Activated CD4-positive, alpha-beta T cell treated with anti-CD3 and anti-CD28 coated beads, Interleukin-2, amount 10 ng/mL, durations not matched to agents 7 days and 5 days (primary cell): ENCODE measurements around the gene CTSW. TPM values are rescaled to one million over a fixed set of nuclear protein-coding genes. Genes with fewer than 3 reads are reported as not detected.
A peak's percentile ranks its signal among the peaks of the same experiment; 100 is the strongest.

Experiments
- CTCF ChIA-PET: fragments of 350-600 bp; sonication (Branson Sonifier 250); formaldehyde crosslinking; loops from one replicate; lab custom pipeline; 2021; ENCODE audit warnings: antibody characterized with exemption; lab: Charles Lee
- POLR2A ChIA-PET: fragments of 350-600 bp; sonication (Branson Sonifier 250); formaldehyde crosslinking; loops from one replicate; lab custom pipeline; 2021; ENCODE audit warnings: antibody characterized with exemption; lab: Charles Lee
- DNase-seq: peaks from one replicate; pipeline ENCODE4 v3.0.0-alpha.2; 2020
- H3K27ac Mint-ChIP-seq: one replicate; pipeline ENCODE4 v1.8.0; 2021; ENCODE audit warnings: mild to moderate bottlenecking, moderate library complexity, mixed read lengths
- H3K27me3 Mint-ChIP-seq: one replicate; pipeline ENCODE4 v1.8.0; 2021; ENCODE audit warnings: mixed read lengths
- H3K36me3 Mint-ChIP-seq: one replicate; pipeline ENCODE4 v1.8.0; 2021; ENCODE audit warnings: low read depth, mixed read lengths
- H3K4me1 Mint-ChIP-seq: one replicate; pipeline ENCODE4 v1.8.0; 2021; ENCODE audit warnings: mixed read lengths
- H3K4me3 Mint-ChIP-seq: one replicate; pipeline ENCODE4 v1.8.0; 2021; ENCODE audit warnings: mild to moderate bottlenecking, moderate library complexity, mixed read lengths
- H3K9me3 Mint-ChIP-seq: one replicate; pipeline ENCODE4 v1.8.0; 2021; ENCODE audit warnings: mixed read lengths
- total RNA-seq, 2 experiments: library from RNA; stranded (reverse); gene quantifications; one replicate each; pipeline ENCODE4 v1.2.3, GENCODE V29; 2021

The CTSW gene
- total RNA-seq, 2 experiments from 2014 or later, result 22.9 to 23.6 TPM

DNA sequence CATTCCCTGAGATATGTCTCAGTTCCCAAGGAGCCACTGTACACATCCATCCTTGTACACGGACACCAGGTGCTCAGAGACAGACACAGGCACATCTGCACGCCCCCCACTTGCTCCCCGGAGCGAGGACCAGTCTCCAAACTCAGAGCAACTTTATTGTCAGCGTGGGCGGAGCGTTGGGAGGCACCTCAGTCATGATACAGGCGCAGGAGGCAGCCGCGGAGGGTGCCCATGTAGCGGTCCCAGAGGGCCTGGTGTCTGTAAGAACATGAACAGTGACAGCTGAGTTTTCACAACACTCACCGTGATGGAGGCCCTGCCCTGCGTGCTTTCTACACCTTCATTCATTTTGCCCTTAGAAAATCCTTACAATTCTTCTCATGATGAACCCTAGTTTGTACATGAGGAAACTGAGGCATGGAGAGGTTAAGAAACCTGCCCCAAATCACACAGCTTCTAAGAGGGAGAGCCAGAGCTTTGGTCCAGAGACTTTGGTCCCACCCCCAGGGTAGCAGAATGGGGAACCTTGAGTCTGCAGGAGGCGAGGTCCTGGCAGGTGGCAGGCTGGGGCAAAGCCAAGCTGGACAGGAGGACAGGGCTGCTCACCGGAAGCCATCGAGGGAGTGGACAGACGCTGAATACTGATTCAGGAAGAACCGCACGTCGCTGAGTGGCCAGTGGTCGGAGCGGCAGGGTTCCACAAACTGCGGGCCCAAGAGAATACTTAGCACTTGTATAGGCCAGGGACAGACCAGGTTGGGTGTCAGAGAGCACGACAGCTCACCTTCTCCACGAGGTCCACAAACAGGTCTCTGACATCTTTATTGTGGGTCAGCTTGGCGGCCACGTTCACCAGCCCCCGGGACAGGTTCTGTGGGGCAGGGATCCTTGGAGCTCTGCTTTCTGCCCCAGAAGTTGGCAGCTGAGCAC is 4.4 kb downstream of the CTSW start:
- H3K36me3 Mint-ChIP-seq, result peaks cover 32% of the 10 kb centered on the region
- H3K4me1 Mint-ChIP-seq, result peaks cover 67% of the 10 kb centered on the region
- DNase-seq, result no peak
- no peaks in the 10 kb centered on the region for H3K27me3 Mint-ChIP-seq
- no peak overlapping the region for H3K4me3 Mint-ChIP-seq
- no peaks in the 10 kb centered on the region for H3K9me3 Mint-ChIP-seq
- POLR2A ChIA-PET, result interaction anchor here (0.7 kb wide), 1 partner anchor 271 kb away, joined by 3 read pairs; no protein-coding TSS in a partner anchor
- CTCF ChIA-PET, result interaction anchor here (0.7 to 24.2 kb wide), 43 partner anchors 9 to 464 kb away, joined by 3 to 590 read pairs (median 5); partner anchors contain the start of genes BANF1, C11orf68, CFL1 and CTSW
- peak overlapping the region; percentile 86 for H3K27ac Mint-ChIP-seq

DNA sequence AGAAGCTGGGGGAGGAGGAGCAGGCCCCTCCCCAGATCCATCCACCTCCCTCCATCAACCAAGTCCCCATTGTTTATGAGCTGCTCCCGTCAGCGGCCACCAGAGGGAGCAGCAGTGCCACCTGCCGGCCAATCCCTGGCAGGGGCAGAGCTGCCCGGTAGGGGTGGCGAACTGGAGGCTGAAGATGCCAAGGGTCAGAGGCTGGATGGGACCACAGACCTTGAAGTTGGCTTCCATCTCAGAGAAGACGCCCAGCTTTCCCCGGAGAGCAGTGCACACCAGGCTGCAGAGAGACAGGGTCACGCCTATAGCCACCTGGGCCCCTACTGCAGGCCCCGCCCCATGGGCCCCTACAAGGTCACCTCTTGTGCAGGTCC is 5.1 kb downstream of the CTSW start:
- H3K27me3 Mint-ChIP-seq, result no peaks in the 10 kb centered on the region
- ChIA-PET CTCF (interaction anchor here (0.7 to 24.2 kb wide), 47 partner anchors 9 to 465 kb away, joined by 3 to 590 read pairs (median 5); partner anchors contain the start of genes BANF1, C11orf68, CFL1 and CTSW), POLR2A (interaction anchor here (0.7 kb wide), 1 partner anchor 272 kb away, joined by 3 read pairs; no protein-coding TSS in a partner anchor)
- peaks cover 67% of the 10 kb centered on the region for H3K4me1 Mint-ChIP-seq
- H3K4me3 Mint-ChIP-seq, result no peak overlapping the region
- H3K9me3 Mint-ChIP-seq, result no peaks in the 10 kb centered on the region
- H3K36me3 Mint-ChIP-seq, result peaks cover 32% of the 10 kb centered on the region
- peak; percentile 86 for DNase-seq
- H3K27ac Mint-ChIP-seq, result peak overlapping the region; percentile 86

GRCh38 chr11:65885231-65885630 is 5.6 kb downstream of the CTSW start:
- H3K4me3 Mint-ChIP-seq, result no peak overlapping the region

GRCh38 chr11:65885808-65886536 is 6.3 kb downstream of the CTSW start:
- CTCF ChIA-PET, result interaction anchor here (0.7 to 24.2 kb wide), 17 partner anchors 8 to 263 kb away, joined by 3 to 590 read pairs (median 9); partner anchors contain the start of genes C11orf68, CFL1, CTSW and EFEMP2
- POLR2A ChIA-PET, result interaction anchor here (0.7 kb wide), 1 partner anchor 297 kb away, joined by 4 read pairs; no protein-coding TSS in a partner anchor
- H3K27me3 Mint-ChIP-seq, result no peaks in the 10 kb centered on the region
- peak overlapping the region; percentile 90 for H3K4me3 Mint-ChIP-seq
- no peaks in the 10 kb centered on the region for H3K9me3 Mint-ChIP-seq
- no peak overlapping the region for H3K27ac Mint-ChIP-seq
- DNase-seq, result no peak
- peaks cover 62% of the 10 kb centered on the region for H3K4me1 Mint-ChIP-seq
- peaks cover 32% of the 10 kb centered on the region for H3K36me3 Mint-ChIP-seq

More at GRCh38 chr11:65885231-65885630, 5.6 kb downstream of the CTSW start:
- Mint-ChIP-seq H3K9me3 (no peaks in the 10 kb centered on the region), H3K27ac (no peak overlapping the region), H3K27me3 (no peaks in the 10 kb centered on the region), H3K4me1 (peaks cover 67% of the 10 kb centered on the region), H3K36me3 (peaks cover 32% of the 10 kb centered on the region)
- no peak for DNase-seq
- ChIA-PET CTCF (interaction anchor here (0.7 to 24.2 kb wide), 39 partner anchors 8 to 465 kb away, joined by 3 to 590 read pairs (median 5); partner anchors contain the start of genes BANF1, C11orf68, CFL1 and CTSW), POLR2A (interaction anchor here (0.7 kb wide), 1 partner anchor 272 kb away, joined by 3 read pairs; no protein-coding TSS in a partner anchor)

DNA sequence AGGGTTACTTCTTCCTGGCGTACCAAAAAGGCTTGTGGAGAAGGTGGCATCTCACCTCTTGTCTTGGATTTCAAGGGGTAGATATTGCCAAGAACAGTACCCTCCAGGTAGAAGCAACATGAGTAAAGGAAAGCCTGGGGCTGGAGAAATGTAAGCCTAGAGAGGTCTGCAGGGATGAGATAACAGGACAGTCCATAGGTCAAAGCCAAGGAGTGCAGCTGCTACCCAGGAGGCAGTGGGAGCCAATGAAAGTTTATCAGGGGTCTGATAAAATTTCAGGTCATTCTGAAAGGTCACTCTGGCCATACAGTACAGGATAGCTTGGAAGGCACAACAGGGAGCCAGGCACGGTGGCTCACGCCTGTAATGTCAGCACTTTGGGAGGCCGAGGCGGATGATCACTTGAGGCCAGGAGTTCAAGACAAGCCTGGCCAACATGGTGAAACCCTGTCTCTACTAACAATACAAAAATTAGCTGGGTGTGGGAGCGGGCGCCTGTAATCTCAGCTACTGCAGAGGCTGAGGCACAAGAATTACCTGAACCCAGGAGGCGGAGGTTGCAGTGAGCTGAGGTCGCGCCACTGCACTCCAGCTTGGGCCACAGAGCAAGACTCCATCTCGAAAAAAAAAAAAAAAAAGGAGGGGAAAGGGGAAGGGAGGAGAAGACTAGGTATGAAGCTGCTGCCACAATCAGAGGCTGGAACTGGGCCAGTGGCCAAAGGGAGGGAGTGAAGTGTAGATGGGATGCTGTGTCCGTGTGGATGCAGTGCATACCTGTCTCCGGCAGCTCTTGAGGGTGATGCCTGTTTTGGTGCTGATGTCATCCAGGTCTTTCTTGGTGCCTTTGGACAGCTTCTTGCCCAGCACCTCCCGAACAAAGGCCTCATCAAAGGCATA is 7.4 kb downstream of the CTSW start:
- no peak for DNase-seq
- peak overlapping the region; percentile 90 for H3K4me3 Mint-ChIP-seq
- H3K36me3 Mint-ChIP-seq, result peaks cover 32% of the 10 kb centered on the region
- no peaks in the 10 kb centered on the region for H3K9me3 Mint-ChIP-seq
- ChIA-PET POLR2A (no interaction called here), CTCF (interaction anchor here (0.6 to 24.2 kb wide), 17 partner anchors 17 to 293 kb away, joined by 3 to 590 read pairs (median 9); partner anchors contain the start of genes AP5B1, C11orf68, CFL1 and CTSW)
- peaks cover 59% of the 10 kb centered on the region for H3K4me1 Mint-ChIP-seq
- H3K27ac Mint-ChIP-seq, result peak overlapping the region; percentile 93
- no peaks in the 10 kb centered on the region for H3K27me3 Mint-ChIP-seq

GRCh38 chr11:65887723-65888162 is 8.1 kb downstream of the CTSW start:
- Mint-ChIP-seq H3K4me3 (peak overlapping the region; percentile 90), H3K27ac (peak overlapping the region; percentile 93), H3K36me3 (peaks cover 37% of the 10 kb centered on the region), H3K9me3 (no peaks in the 10 kb centered on the region), H3K4me1 (peaks cover 64% of the 10 kb centered on the region), H3K27me3 (no peaks in the 10 kb centered on the region)
- ChIA-PET POLR2A (interaction anchor here (1.2 to 1.4 kb wide), 2 partner anchors 13 to 28 kb away, joined by 3 to 5 read pairs; partner anchors contain the start of gene FOSL1), CTCF (interaction anchor here (0.6 to 24.2 kb wide), 41 partner anchors 18 to 425 kb away, joined by 3 to 590 read pairs (median 6); partner anchors contain the start of genes AP5B1, BANF1, C11orf68 and CFL1)
- DNase-seq, result no peak

- Mint-ChIP-seq H3K4me3 (peak within 1 kb of the TSS; percentile 90), H3K27me3 (no peaks in the 10 kb centered on the region), H3K9me3 (no peaks in the 10 kb centered on the region), H3K4me1 (peaks cover 70% of the 10 kb centered on the region), H3K36me3 (peaks cover 37% of the 10 kb centered on the region), H3K27ac (peak within 1 kb of the TSS; percentile 93)
- ChIA-PET CTCF (interaction anchor here (0.6 to 24.2 kb wide), 50 partner anchors 19 to 426 kb away, joined by 3 to 590 read pairs (median 4); partner anchors contain the start of genes AP5B1, BANF1, C11orf68 and CFL1), POLR2A (interaction anchor here (0.6 to 1.4 kb wide), 3 partner anchors 12 to 388 kb away, joined by 3 to 5 read pairs (median 3); partner anchors contain the start of gene FOSL1)
- DNase-seq, result peak; percentile 98
These were observed 8.7 kb downstream of the CTSW start, which contains the start of gene FIBP for GRCh38 chr11:65888163-65888814. TSS of gene FIBP (minus strand) at chr11:65888471. CDS start at chr11:65888418, 53 bp downstream.

- peak within 1 kb of the TSS; percentile 93 for H3K27ac Mint-ChIP-seq
- ChIA-PET POLR2A (interaction anchor here (0.6 to 1.5 kb wide), 5 partner anchors 10 to 251 kb away, joined by 3 to 9 read pairs (median 3); partner anchors contain the start of gene MUS81), CTCF (interaction anchor here (0.8 to 24.2 kb wide), 21 partner anchors 17 to 349 kb away, joined by 3 to 590 read pairs (median 5); partner anchors contain the start of genes AP5B1, C11orf68, CFL1 and CTSW)
- no peaks in the 10 kb centered on the region for H3K27me3 Mint-ChIP-seq
- H3K9me3 Mint-ChIP-seq, result no peaks in the 10 kb centered on the region
- H3K4me3 Mint-ChIP-seq, result peak within 1 kb of the TSS; percentile 90
- peaks cover 69% of the 10 kb centered on the region for H3K4me1 Mint-ChIP-seq
- H3K36me3 Mint-ChIP-seq, result peaks cover 18% of the 10 kb centered on the region
- peak; percentile 99 for DNase-seq
These were observed 10.9 kb downstream of the CTSW start, which contains the start of gene CCDC85B for GRCh38 chr11:65890324-65891218. TSS of gene CCDC85B (plus strand) at chr11:65890673. CDS start at chr11:65890784, 111 bp downstream.

DNA sequence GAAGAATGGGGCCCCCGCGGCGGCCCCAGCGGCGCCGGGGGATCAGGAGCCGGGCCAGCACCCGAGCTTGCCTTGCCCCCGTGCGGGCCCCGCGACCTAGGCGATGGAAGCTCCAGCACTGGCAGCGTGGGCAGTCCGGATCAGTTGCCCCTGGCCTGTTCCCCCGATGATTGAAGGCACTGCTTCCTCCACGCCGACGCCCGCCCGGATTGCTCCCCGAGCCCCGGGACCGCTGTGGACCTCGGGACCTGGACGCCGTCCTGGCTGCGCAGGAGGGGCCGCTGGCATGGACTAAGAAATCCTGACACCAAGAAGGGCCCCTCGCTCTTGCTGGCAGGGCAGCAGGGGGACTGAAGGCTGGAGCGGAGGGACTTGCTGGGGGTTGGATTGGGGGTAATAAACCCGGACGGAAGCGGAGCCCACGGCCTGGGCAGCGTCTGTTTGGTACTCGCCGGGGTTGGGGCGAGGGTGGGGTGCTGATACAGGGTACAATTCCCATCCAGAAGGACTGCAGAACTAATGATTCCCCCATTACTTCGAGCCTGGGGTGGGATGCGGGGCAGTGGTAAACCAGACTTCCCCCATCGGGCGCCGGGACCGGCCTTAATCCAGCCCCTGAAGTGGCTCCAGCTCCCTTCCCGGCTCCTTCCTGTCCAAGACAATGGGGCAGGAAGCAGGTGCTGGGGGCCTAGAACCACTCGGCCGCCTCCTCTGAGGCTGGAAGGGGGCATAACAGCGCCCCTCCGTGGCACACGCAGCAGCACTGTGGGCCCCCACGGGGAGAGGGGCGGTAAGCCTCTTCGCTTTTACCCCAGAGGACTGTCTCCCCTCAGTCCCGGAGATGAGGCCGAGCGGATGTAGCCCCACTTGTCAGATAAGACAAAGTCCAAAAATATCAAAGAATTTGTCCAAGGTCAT is 11.8 kb downstream of the CTSW start:
- Mint-ChIP-seq H3K4me3 (peak overlapping the region; percentile 90), H3K27ac (peak overlapping the region; percentile 87), H3K4me1 (peaks cover 70% of the 10 kb centered on the region), H3K9me3 (no peaks in the 10 kb centered on the region), H3K27me3 (no peaks in the 10 kb centered on the region), H3K36me3 (peaks cover 13% of the 10 kb centered on the region)
- CTCF ChIA-PET, result interaction anchor here (1.0 to 24.2 kb wide), 13 partner anchors 16 to 177 kb away, joined by 3 to 590 read pairs (median 5); partner anchors contain the start of genes AP5B1, C11orf68, CFL1 and CTSW
- DNase-seq, result no peak
- POLR2A ChIA-PET, result interaction anchor here (0.9 to 1.5 kb wide), 3 partner anchors 10 to 32 kb away, joined by 3 to 9 read pairs (median 3); partner anchors contain the start of gene MUS81
